Inferior parietal cortex (tissue), 1 donor: ENCODE data around the gene CYP3A4.
"Not testable (repeated sequence)": the region's sequence is repeated elsewhere in the genome, so short reads cannot be mapped to it uniquely, and the experiment has no call there.

ENCODE experiments used
- DNase-seq: peaks from one replicate; pipeline ENCODE4 v3.0.0-alpha.2; 2016; ENCODE audit errors: extremely low spot score

CYP3A4 gene

DNA sequence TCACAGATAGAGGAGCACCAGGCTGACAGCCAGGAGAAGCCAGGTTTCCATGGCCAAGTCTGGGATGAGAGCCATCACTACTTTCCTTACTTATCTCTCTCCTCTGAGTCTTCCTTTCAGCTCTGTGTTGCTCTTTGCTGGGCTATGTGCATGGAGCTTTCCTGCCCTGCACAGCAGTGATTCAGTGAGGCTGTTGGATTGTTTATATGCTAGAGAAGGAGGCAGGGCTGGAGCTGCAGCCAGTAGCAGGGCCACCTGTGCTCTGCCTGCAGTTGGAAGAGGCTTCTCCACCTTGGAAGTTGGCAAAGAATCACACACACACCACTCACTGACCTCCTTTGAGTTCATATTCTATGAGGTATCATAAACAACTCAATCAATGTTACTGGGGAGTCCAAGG, at the start of gene CYP3A4:
Gene CYP3A4 (minus strand): TSS at position 178 of the 400 bp plus-strand sequence. CDS start 103 bp downstream, at position 75.
- no peak for DNase-seq

DNA sequence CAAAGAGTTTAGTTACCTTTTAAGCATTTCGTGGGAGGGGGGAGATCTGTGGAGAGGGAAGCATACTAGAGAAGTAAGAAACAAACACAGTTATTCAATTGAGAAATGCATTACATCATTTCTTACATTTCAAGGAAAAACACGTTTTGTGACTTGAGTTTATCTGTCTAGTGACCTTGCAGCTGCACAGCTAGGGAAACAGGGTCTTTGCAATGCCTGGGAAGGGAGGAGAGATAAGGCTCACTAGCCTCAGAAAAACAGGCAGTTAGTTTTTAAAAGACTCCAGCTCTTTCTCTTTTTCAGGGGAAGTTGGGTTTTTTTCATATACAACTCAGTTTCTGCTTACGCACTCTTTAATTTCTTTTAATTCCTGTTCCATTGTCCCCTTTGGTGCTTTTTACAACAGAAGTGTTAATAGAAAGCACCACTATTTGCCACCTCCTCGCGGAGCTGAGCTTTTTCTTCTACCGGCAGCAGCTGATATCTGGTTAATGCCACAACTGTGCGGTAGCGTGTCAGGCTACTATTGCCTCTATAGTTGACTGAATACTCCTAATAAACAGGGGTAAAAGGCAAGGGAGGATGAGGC, 49.4 kb upstream of the CYP3A4 start:
- DNase-seq: peak; percentile 24

- no peak for DNase-seq
Measured at GRCh38 chr7:99831595-99831994, 47.6 kb upstream of the CYP3A4 start.

DNA sequence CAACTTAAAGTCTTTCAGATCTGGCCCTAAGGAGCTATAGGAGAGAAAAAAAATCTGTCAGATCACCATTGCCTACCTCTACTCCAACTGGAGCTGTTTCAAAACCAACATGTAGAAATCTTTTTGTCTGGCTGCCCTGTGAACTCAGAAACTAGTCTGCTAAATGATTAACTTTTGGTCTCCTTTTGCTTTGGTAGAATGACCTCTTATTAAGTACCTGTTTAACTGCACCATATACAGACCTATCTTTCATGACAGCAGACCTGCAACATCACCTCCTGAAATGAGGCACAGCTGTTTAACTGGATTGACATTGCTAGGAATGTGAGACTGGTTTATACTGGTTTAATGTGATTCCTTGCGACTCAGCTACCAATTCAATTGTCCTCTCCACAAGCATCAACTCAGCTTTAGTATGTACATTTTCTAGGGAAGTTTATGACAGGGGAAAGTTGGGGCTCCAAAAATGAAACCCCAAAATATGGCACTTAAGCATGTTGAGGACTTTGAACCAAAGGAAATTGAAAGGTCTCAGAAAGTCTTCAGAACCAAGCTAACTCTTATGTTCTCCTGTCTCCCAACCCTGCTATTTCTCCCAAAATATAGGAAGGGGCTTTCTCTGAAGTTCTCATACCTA, 45.7 kb upstream of the CYP3A4 start:
- DNase-seq: no peak

DNA sequence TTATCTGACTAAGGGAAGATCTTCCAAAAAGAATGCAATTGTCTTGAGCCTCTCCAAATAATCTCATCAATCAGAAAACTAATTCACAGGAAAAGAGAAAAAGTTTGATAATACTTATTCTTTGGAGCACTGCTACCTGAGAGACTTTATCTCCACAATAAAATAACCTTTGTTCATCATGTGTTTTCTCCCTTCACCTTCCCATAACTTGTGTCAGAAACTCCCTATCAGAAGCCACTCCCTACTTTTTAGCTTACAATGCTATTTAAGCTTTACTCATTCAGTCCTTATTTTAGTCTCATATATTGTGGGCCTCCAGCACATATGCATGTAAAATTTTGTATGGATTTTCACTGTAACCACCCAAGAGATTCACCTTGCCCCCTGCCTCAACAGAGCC, 44.8 kb upstream of the CYP3A4 start:
- DNase-seq: no peak

DNA sequence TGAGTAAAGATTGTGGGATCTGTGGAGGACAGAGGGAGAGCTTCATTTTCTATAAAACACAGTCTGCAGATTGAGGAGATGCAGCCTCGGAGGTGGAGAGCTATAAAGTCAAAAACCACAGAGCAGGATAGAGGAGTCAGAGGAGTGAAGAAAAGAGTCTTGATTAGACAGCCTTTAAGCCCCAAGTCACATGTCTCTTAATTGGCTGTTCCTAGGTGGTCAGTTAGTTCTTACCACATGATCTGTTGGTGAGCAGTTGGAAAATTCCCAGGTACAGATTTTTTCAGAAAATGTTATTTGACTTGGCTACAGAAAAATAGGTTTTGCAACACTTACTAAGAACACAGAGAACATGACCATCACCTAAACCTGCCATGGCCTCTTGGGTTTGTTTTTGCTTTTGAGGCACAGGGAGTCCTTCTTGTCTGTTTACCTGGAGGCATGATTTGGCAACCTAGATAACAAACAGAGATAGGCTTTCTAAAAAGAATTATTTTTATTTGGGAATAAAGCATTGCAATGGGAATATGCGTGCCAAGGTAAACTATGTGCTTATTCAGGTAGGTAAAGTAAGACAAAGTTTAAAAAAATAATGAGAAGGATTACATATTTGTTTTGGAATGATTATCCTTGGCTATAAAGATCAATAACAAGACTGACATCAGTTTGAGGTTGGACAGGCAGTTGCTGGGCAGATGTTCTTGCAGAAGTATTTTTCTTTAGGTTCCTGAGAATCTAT, 43.2 kb upstream of the CYP3A4 start:
- DNase-seq: no peak

DNA sequence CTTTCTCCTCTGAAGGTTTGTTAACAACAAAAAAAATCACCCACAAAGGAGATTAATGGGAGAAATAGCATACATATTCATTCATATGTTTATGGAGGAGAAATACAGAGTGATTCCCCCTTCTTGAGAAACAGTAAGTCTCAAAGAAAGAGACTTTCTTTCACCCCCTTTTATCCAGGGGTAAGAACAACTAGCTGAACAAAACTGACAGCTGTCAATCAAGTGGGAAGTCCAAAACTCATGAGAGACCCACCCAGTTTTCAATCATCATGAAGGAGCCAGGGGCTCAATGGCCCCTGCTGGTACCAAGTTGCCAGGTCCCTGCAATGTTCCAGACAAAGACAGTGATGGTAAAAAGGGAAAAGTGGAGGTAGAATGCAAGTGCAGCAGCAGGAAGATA, 41.9 kb upstream of the CYP3A4 start:
- no peak for DNase-seq

DNA sequence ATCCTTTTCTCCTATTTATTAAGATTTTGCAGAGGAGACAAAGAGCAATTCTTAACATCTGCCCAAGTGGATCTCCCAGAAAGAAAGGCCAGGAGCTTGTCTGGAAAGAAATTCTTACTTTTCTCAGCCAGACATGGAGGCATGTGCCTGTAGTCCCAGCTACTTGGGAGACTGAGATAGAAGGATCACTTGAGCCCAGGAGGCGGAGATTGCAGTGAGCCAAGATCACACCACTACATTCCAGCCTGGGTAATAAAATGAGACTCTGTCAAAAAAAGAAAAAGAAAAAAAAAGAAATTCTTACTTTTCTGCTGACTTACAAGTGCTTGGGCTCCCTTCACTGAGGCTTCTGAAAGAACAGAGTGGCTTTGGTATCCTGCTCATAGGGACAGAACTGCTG, 41.5 kb upstream of the CYP3A4 start:
- DNase-seq: no peak

DNA sequence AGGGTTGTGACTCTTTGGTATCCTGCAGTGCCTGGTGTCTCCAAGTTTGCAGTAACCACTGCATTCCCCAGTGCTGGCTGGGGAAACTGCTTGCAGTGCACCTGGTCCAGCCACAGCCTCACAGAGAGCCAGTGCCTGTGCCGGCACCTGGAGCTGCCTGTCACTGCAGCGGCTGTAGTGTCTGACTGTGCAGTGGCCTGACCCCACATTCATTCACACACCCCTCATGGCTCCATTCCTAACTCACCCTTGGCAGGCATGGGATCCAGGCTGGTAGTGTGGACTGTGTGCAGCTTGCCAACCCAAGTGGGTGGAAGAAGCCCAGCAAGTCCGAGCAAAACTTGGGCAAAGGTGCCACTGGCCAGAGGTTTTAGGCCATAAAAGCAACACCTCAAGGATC, 40.1 kb upstream of the CYP3A4 start:
- no peak for DNase-seq

- DNase-seq: no peak
Measured at GRCh38 chr7:99822731-99823718, 39.0 kb upstream of the CYP3A4 start.

DNA sequence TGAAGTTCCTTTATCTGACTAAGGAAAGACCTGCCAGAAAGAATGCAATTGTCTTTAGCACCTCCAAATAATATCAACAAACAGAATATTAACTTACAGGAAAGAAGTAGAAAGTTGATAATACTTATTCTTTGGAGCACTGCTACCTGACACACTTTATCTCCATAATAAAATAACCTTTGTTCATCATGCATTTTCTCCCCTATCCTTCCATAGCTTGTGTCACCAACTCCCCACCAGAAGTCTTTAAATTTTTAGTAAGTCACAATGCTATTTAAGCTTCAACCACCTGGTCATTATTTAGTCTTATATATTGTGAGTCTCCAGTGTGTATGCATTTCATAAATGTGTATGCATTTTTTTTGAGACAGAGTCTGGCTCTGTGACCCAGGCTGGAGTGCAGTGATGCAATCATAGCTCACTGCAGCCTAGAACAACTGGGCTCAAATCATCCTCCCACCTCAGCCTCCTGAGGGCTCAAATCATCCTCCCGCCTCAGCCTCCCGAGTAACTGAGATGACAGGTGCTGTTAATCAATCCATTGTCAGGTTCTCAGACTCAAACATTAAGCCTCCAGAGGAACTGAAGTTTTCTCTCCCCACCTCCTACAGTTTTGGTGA, 36.5 kb upstream of the CYP3A4 start:
- no peak for DNase-seq

- no peak for DNase-seq
Measured at GRCh38 chr7:99808766-99809165, 24.8 kb upstream of the CYP3A4 start.

DNA sequence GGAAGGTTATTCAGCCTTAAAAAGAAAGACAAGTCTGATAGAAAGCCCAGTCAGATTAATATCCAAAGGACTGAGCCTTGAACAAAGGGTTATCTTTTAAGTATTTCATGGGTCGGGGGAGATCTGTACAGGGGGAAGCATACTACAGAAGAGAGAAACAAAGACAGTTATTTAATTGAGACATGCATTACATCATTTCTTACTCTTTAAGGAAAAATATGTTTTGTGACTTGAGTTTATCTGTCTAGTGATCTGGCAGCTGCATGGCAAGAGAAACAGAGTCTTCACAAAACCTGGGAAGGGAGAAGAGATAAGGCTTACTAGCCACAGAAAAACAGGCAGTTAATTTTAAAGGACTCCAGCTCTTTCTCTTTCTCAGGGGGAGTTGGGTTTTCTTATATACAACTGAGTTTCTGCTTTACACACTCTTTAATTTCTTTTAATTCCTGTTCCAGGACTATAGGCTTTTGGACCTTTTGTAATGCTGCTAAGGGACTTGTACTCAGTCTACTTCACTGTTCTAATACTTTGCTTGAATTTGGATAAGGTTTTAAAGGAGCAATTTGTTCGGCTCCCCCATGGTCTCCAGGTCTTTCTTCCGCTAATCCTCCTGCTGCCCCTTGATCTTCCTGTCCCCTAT, 23.0 kb upstream of the CYP3A4 start:
- DNase-seq: no peak

GRCh38 chr7:99805641-99806040, 21.7 kb upstream of the CYP3A4 start:
- DNase-seq: no peak

DNA sequence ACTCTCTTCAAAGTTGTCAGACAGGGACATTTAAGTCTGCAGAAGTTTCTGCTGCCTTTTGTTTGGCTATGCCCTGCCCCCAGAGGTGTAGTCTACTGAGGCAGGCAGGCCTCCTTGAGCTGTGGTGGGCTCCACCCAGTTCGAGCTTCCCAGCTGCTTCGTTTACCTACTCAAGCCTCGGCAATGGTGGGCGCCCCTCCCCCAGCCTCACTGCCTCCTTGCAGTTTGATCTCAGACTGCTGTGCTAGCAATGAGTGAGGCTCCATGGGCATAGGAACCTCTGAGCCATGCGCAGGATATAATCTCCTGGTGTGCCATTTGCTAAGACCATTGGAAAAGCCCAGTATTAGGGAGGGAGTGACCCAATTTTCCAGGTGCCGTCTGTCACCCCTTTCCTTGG, 19.1 kb upstream of the CYP3A4 start:
- DNase-seq: not testable (repeated sequence)

DNA sequence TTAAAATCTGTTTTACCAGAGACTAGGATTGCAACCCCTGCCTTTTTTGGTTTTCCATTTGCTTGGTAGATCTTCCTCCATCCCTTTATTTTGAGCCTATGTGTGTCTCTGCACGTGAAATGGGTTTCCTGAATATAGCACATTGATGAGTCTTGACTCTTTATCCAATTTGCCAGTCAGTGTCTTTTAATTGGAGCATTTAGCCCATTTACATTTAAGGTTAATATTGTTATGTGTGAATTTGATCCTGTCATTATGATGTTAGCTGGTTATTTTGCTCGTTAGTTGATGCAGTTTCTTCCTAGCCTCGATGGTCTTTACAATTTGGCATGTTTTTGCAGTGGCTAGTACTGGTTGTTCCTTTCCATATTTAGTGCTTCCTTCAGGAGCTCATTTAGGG, 17.4 kb upstream of the CYP3A4 start:
- DNase-seq: not testable (repeated sequence)

- DNase-seq: no peak
Measured at GRCh38 chr7:99798972-99799371, 15.0 kb upstream of the CYP3A4 start.

GRCh38 chr7:99795864-99796263, 11.9 kb upstream of the CYP3A4 start:
- DNase-seq: not testable (repeated sequence)

DNA sequence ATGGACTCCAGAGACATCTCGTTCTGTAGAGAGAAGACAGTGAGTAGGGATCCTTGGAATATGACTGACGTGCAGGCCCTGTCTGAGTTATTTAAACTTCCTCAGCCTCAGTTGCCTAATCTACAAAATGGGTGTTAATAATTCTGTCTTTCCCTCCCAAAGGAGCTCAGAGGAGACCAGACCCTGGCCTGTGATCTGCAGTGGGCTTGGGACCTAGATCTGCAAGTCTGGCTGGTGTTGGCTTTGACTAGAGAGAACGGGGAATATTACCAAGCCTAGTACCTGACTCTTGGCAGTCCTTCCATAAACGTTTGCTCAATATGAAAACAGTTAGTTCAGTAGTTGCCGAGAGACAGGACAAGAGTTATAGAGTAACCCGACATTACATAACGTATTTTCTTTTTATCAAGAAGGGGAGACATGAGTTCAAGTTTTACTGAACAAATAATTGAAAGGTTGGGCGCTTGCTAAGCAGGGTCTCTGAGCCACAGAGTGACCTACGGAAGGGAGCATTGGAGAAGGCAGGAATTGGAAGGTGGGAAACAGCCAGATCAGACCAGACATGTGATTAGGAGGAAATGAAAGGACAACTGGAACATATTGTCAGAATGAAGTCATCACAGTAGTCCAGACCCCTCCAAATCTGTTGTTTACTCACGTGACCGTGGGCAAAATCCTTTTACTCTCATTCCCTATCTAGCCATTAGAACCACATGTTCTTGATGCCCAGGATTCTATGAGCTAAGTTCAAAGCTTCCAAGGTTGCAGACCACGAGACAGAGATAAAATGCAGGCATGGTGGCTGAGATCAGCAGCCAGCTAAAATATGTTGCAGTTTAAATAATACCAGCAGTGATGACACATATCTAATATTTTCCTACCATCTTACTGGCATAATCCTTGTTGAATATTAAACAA, 10.9 kb upstream of the CYP3A4 start:
- no peak for DNase-seq

GRCh38 chr7:99793443-99793842, 9.5 kb upstream of the CYP3A4 start:
- DNase-seq: no peak
